Vagina (tissue), 2 donors: ENCODE measurements around the gene DPPA4.

ENCODE experiments used
- CTCF ChIP-seq, 3 experiments: fragments of 450-650 bp in 2 of 3; fragments of 200-600 bp in 1 of 3; sonication (generic) in 1 of 3; IDR thresholded peaks; one replicate each; pipeline ENCODE4 v1.5.1; 2017 to 2019; ENCODE audit warnings: antibody characterized with exemption in 3 of 3, mild to moderate bottlenecking in 2 of 3, moderate library complexity in 2 of 3
- POLR2AphosphoS5 ChIP-seq, 2 donors: sonication (generic); formaldehyde crosslinking; IDR thresholded peaks; one replicate each; pipeline ENCODE4 v1.9.0; 2017; ENCODE audit warnings: antibody characterized with exemption in 2 of 2, mild to moderate bottlenecking in 2 of 2, low read depth in 1 of 2; ENCODE audit not compliant: insufficient read depth in 1 of 2

- TF ChIP-seq CTCF (IDR thresholded peaks at IDR 0.05) = no peak
- TF ChIP-seq POLR2AphosphoS5 (IDR thresholded peaks at IDR 0.05; ENCODE audit: insufficient read depth in 1 of 2, low read depth in 1 of 2) = no peak
Measured at GRCh38 chr3:109372639-109373038, 35.3 kb upstream of the DPPA4 start.
